Endothelial cell of hepatic sinusoid (primary cell): ENCODE measurements around the gene FST.

Experiments used
- in situ Hi-C: cut with HindIII; loops from 2 replicates; pipeline ENCODE4 v1.10.0; 2017; ENCODE audit warnings: low sequenced_read_pairs

FST gene

GRCh38 chr5:53508125-53508524 is 27.7 kb downstream of the FST start:
- in situ Hi-C loops = no loop called here

- in situ Hi-C loops = no loop called here
Observed at GRCh38 chr5:53512539-53512938, 32.1 kb downstream of the FST start.

GRCh38 chr5:53515988-53516387 is 35.6 kb downstream of the FST start:
- in situ Hi-C loops = no loop called here

- in situ Hi-C loops = no loop called here
Observed at GRCh38 chr5:53520813-53521212, 40.4 kb downstream of the FST start.
